BJ (cell line): ENCODE results near the gene ATP6V0D1. TPM values are rescaled to one million over a fixed set of nuclear protein-coding genes. Genes with fewer than 3 reads are reported as not detected.

Experiments used
- CTCF ChIA-PET: fragments of 350-600 bp; formaldehyde crosslinking; extraction: SDS; loops from one replicate; lab custom pipeline; 2021; ENCODE audit warnings: antibody characterized with exemption, inconsistent platforms; lab: Yijun Ruan, JAX
- POLR2A ChIA-PET: fragments of 300-600 bp; sonication (Branson Sonifier 250); formaldehyde crosslinking; extraction: SDS; loops from one replicate; lab custom pipeline; 2021; ENCODE audit warnings: antibody characterized with exemption; lab: Charles Lee
- DNase-seq: peaks from one replicate; pipeline ENCODE4 v3.0.0-alpha.2; 2011; ENCODE audit warnings: low read depth
- H3K27me3 ChIP-seq: 2 replicates; pipeline ENCODE4 v1.6.0; 2011; ENCODE audit warnings: low read length; ENCODE audit not compliant: control insufficient read depth, insufficient read depth
- H3K36me3 ChIP-seq: 2 replicates; pipeline ENCODE4 v1.5.1; 2011; ENCODE audit warnings: low read length; ENCODE audit not compliant: control insufficient read depth, insufficient read depth
- H3K4me3 ChIP-seq: 2 replicates; pipeline ENCODE4 v1.5.1; 2011; ENCODE audit warnings: low read depth, mild to moderate bottlenecking, control low read depth, low read length
- polyA plus RNA-seq: library from polyadenylated mRNA; depleted of rRNA; stranded (reverse); fragments of >200 nt; gene quantifications from 2 replicates; pipeline ENCODE4 v1.2.3, GENCODE V29; 2011
- TF ChIP-seq, protein P1 (sequence below): IDR thresholded peaks from 2 replicates; pipeline ENCODE4 v1.5.1; 2011; ENCODE audit warnings: low read depth, mild to moderate bottlenecking, control low read depth, inconsistent platforms, low read length, moderate library complexity; ENCODE audit not compliant: insufficient read depth

Gene ATP6V0D1
- polyA plus RNA-seq, 1 experiment: 155 TPM

DNA sequence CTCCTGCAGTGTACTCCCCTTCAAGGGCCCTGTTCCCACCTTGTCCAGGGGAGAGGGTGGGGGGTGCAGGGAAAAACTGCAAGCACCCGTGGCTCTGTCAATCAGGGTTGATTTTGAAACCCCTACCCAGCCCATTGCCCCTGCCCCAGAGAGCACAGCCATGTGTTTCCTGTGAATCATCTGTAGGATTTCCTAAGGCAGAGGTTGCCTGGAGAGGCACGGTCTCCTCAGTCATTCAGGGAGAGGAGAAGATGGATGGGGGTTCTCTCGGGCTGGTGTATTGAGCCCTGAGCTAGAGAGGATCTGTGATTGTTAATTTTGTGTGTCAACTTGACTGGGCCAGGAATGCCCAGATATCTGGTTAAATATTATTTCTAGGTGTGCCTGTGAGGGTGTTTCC lies 5.8 kb upstream of the ATP6V0D1 start:
- no peaks in the 10 kb centered on the region for H3K36me3 ChIP-seq
- no peaks in the 10 kb centered on the region for H3K27me3 ChIP-seq
- TF ChIP-seq, protein P1, sequence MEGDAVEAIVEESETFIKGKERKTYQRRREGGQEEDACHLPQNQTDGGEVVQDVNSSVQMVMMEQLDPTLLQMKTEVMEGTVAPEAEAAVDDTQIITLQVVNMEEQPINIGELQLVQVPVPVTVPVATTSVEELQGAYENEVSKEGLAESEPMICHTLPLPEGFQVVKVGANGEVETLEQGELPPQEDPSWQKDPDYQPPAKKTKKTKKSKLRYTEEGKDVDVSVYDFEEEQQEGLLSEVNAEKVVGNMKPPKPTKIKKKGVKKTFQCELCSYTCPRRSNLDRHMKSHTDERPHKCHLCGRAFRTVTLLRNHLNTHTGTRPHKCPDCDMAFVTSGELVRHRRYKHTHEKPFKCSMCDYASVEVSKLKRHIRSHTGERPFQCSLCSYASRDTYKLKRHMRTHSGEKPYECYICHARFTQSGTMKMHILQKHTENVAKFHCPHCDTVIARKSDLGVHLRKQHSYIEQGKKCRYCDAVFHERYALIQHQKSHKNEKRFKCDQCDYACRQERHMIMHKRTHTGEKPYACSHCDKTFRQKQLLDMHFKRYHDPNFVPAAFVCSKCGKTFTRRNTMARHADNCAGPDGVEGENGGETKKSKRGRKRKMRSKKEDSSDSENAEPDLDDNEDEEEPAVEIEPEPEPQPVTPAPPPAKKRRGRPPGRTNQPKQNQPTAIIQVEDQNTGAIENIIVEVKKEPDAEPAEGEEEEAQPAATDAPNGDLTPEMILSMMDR: no peak
- ChIA-PET CTCF (interaction anchor here (0.6 to 8.8 kb wide), 2 partner anchors 15 to 34 kb away, joined by 4 to 63 read pairs; no protein-coding TSS in a partner anchor), POLR2A (no interaction called here)
- DNase-seq: no peak
- H3K4me3 ChIP-seq: no peak overlapping the region

DNA sequence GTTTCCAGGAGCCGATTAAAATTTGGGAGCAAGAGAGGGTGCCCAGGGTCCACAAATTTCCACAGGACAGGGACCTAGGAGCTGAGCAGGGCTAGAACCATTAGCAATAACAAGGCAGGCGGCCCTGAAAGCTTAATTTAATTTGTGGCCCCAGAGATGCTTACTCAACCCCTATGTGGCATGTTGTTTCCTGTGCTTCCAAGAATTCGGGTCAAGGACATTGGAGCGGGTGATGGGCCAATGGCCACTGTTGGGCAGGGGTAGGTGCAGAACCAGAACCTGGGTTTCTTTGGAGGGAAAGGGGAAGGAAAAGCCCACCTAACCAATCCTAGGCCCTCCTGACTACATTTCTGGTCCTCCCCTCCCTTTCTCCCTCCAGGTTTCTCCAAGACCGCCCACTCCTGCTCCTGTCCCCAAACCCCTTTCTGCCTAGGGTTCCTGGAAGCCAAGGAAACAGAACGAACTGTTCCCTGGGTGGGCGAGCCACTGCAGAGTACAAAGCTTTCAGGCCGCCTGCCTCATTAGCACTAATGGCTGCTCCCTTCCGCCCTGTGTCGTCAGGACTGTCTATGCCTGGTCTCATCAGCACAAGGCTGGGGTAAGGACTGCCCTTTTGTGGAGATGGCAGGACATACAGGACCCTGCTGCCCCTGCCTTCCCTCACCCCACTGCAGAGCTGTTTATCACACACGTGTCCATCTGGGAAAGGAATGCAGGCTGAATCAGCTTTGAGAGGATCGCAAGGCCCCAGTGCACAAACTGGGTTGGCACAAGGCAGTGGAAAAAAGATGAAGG lies 3.0 kb upstream of the ATP6V0D1 start:
- ChIA-PET POLR2A (interaction anchor here (0.6 kb wide), 1 partner anchor 207 kb away, joined by 3 read pairs; no protein-coding TSS in a partner anchor), CTCF (interaction anchor here (1.2 to 8.8 kb wide), 4 partner anchors 10 to 77 kb away, joined by 3 to 63 read pairs (median 13); no protein-coding TSS in a partner anchor)
- H3K36me3 ChIP-seq: no peaks in the 10 kb centered on the region
- H3K4me3 ChIP-seq: no peak overlapping the region
- TF ChIP-seq, protein P1: no peak
- no peak for DNase-seq
- no peaks in the 10 kb centered on the region for H3K27me3 ChIP-seq

DNA sequence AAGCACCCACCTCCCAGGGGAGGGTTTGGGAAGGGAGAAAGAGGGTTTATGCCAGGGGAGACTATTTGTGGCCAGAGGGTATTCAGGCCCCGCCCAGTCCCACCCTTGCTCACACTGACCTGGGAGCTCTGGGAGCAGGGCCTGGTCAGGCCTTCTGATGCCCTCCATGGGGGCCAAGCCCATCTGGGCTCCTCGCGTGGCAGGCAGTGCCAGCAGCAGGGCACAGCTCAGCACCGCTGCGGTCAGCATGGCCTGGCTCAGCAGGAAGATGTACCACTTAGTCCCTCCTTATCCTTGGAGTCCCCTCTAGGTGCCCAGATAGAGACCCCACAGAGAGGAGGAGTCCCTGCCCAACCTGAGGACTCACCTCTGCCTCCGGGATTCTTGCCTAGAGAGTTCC lies 2.2 kb upstream of the ATP6V0D1 start, which contains the start of gene AGRP:
Gene AGRP (minus strand): TSS at position 398 of the 400 bp plus-strand sequence. CDS start 149 bp downstream, at position 249.
- H3K4me3 ChIP-seq: no peak within 1 kb of the TSS
- no peaks in the 10 kb centered on the region for H3K36me3 ChIP-seq
- CTCF ChIA-PET: interaction anchor here (0.7 to 8.8 kb wide), 3 partner anchors 33 to 56 kb away, joined by 3 to 63 read pairs (median 48); no protein-coding TSS in a partner anchor
- POLR2A ChIA-PET: no interaction called here
- H3K27me3 ChIP-seq: no peaks in the 10 kb centered on the region
- no peak for DNase-seq
- TF ChIP-seq, protein P1: no peak

DNA sequence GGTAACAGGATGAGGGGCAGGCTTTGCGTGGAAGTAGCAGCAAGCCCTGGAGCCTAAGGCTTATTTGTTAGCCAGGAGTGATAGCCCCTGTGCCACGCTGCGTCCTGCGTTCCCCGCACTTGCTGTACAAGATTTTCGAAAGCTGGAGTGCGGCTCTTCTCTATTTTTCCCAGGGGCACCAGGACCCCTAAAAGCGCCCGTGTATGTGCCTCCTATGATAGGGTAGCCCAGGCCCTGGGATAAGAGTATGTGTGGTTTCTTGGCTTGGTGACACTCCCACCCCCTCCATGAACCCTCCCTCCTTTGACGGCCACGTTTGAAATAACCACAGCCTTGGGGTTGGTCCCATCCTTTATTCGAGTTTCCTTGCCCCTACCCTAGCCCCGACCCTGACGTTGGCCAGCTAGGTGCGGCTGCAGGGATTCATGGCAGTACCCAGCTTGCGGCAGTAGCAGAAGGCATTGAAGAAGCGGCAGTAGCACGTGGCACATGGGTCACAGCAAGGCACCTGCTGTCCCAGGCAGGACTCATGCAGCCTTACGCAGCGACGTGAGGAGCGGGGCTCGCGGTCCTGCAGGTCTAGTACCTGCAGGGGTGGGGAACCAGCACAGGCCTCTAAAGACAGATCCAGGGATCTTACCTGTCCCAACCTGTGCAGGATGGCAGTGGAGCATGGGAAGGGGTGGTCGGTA lies 1.4 kb upstream of the ATP6V0D1 start:
- CTCF ChIA-PET: interaction anchor here (0.7 to 8.8 kb wide), 8 partner anchors 8 to 66 kb away, joined by 3 to 63 read pairs (median 6); partner anchors contain the start of gene ZDHHC1
- H3K4me3 ChIP-seq: peak overlapping the region; percentile 47; the same call in 1 of the 2 replicates
- TF ChIP-seq, protein P1: no peak
- no peaks in the 10 kb centered on the region for H3K27me3 ChIP-seq
- no peaks in the 10 kb centered on the region for H3K36me3 ChIP-seq
- DNase-seq: no peak
- POLR2A ChIA-PET: no interaction called here
